H1 (cell line): Measurements from ENCODE around the gene SLC4A1. TPM values are rescaled to one million over a fixed set of nuclear protein-coding genes. Genes with fewer than 3 reads are reported as not detected.

Experiments
- CTCF ChIA-PET: fragments of 300-600 bp; sonication (Branson Sonifier 250); formaldehyde crosslinking; loops from one replicate; lab custom pipeline; 2021; ENCODE audit not compliant: partially characterized antibody; lab: Charles Lee
- POLR2A ChIA-PET: fragments of 300-600 bp; sonication (Branson Sonifier 250); formaldehyde crosslinking; loops from one replicate; lab custom pipeline; 2021; ENCODE audit warnings: inconsistent platforms; ENCODE audit not compliant: partially characterized antibody; lab: Charles Lee
- DNase-seq, 2 experiments: peaks; one replicate each; pipeline versions ENCODE4 v3.0.0 to v3.0.0-alpha.2; 2010 to 2022; ENCODE audit warnings: low spot score in 2 of 2, low read depth in 1 of 2, mixed read lengths in 1 of 2
- FAIRE-seq: peaks from 2 replicates; lab custom pipeline; 2011; peaks lifted over from hg19 to GRCh38; lab: Jason Lieb, UNC
- H2AFZ ChIP-seq: 2 replicates; pipeline ENCODE4 v1.8.1; 2012; ENCODE audit warnings: low read length, inconsistent platforms
- H2AK5ac ChIP-seq: 2 replicates; pipeline ENCODE4 v1.6.1; 2013; ENCODE audit warnings: low read depth, low read length
- H2BK120ac ChIP-seq: replicated peaks from 2 replicates; pipeline ENCODE3; 2013; ENCODE audit warnings: low read depth, low read length, inconsistent platforms
- H2BK12ac ChIP-seq: 2 replicates; pipeline ENCODE4 v1.6.1; 2013; ENCODE audit warnings: low read depth, low read length
- H2BK15ac ChIP-seq: 2 replicates; pipeline ENCODE4 v1.6.1; 2013; ENCODE audit warnings: low read length
- H2BK20ac ChIP-seq: 2 replicates; pipeline ENCODE4 v1.6.1; 2013; ENCODE audit warnings: low read length
- H2BK5ac ChIP-seq: 2 replicates; pipeline ENCODE4 v1.6.1; 2013; ENCODE audit warnings: low read depth, low read length
- H3K14ac ChIP-seq: 2 replicates; pipeline ENCODE4 v1.6.1; 2013; ENCODE audit warnings: inconsistent platforms; ENCODE audit not compliant: insufficient read length
- H3K18ac ChIP-seq: 2 replicates; pipeline ENCODE4 v1.6.1; 2013; ENCODE audit warnings: low read length; ENCODE audit errors: extremely low read depth
- H3K23ac ChIP-seq: 2 replicates; pipeline ENCODE4 v1.6.1; 2013; ENCODE audit warnings: inconsistent platforms; ENCODE audit not compliant: insufficient read length
- H3K23me2 ChIP-seq: 2 replicates; pipeline ENCODE4 v1.6.1; 2013; ENCODE audit warnings: low read depth, low read length
- H3K27ac ChIP-seq: 2 replicates; pipeline ENCODE4 v1.6.1; 2011; ENCODE audit warnings: low read depth, low read length, inconsistent platforms
- H3K27me3 ChIP-seq, 4 experiments: replicated peaks in 1 of 4; 1 replicate in 1 of 4; 2 replicates in 3 of 4; pipeline versions ENCODE4 v1.6.1 to v1.8.1; 2011 to 2013; ENCODE audit warnings: low read length in 3 of 4, mild to moderate bottlenecking in 3 of 4, inconsistent platforms in 2 of 4, mixed read lengths in 2 of 4, moderate library complexity in 1 of 4; ENCODE audit not compliant: control insufficient read depth in 3 of 4, insufficient read depth in 3 of 4; ENCODE audit errors: extremely low read depth in 1 of 4
- H3K36me3 ChIP-seq, 4 experiments: 2 replicates each; pipeline versions ENCODE4 v1.6.1 to v1.8.1; 2011 to 2013; ENCODE audit warnings: mild to moderate bottlenecking in 4 of 4, low read length in 3 of 4, moderate library complexity in 2 of 4, control low read depth in 1 of 4, inconsistent platforms in 1 of 4; ENCODE audit not compliant: insufficient read depth in 4 of 4, control insufficient read depth in 2 of 4
- H3K4ac ChIP-seq: replicated peaks from 2 replicates; pipeline ENCODE3; 2013; ENCODE audit warnings: low read length, low read depth, mixed read lengths, inconsistent platforms; ENCODE audit not compliant: insufficient read length
- H3K4me1 ChIP-seq, 4 experiments: replicated peaks in 1 of 4; 1 replicate in 1 of 4; 2 replicates in 3 of 4; pipeline versions ENCODE4 v1.6.1 to v1.8.1; 2011 to 2013; ENCODE audit warnings: low read length in 3 of 4, inconsistent platforms in 2 of 4, mixed read lengths in 1 of 4; ENCODE audit not compliant: insufficient read depth in 4 of 4, control insufficient read depth in 3 of 4
- H3K4me2 ChIP-seq, 2 experiments: 2 replicates each; pipeline versions ENCODE4 v1.6.1 to v1.8.1; 2011 to 2013; ENCODE audit warnings: low read depth in 2 of 2, low read length in 2 of 2, control low read depth in 1 of 2, inconsistent platforms in 1 of 2, mild to moderate bottlenecking in 1 of 2; ENCODE audit not compliant: insufficient read depth in 1 of 2
- H3K4me3 ChIP-seq, 4 experiments: fragments of 200-600, 300-600 bp in 1 of 4; sonication (generic), shearing (Covaris generic), sonication (Bioruptor Twin) in 1 of 4; 2 replicates each; pipeline versions ENCODE4 v1.5.1 to v1.8.1; 2011 to 2016; ENCODE audit warnings: low read length in 4 of 4, low read depth in 3 of 4, control low read depth in 2 of 4, inconsistent platforms in 2 of 4, mild to moderate bottlenecking in 2 of 4, mixed read lengths in 1 of 4, moderate library complexity in 1 of 4; ENCODE audit not compliant: insufficient read depth in 2 of 4; ENCODE audit errors: extremely low read depth in 1 of 4
- H3K56ac ChIP-seq: replicated peaks from 2 replicates; pipeline ENCODE3; 2013; ENCODE audit warnings: low read depth, mild to moderate bottlenecking, mixed read lengths, low read length, inconsistent platforms; ENCODE audit not compliant: insufficient read length
- H3K79me1 ChIP-seq: 2 replicates; pipeline ENCODE4 v1.6.1; 2013; ENCODE audit warnings: low read depth, low read length, control low read depth
- H3K79me2 ChIP-seq, 2 experiments: 2 replicates each; pipeline versions ENCODE4 v1.6.1 to v1.8.1; 2012 to 2013; ENCODE audit warnings: low read length in 2 of 2, mild to moderate bottlenecking in 2 of 2, inconsistent platforms in 1 of 2; ENCODE audit not compliant: insufficient read depth in 2 of 2, control insufficient read depth in 1 of 2
- H3K9ac ChIP-seq, 4 experiments: replicated peaks in 1 of 4; 1 replicate in 1 of 4; 2 replicates in 3 of 4; pipeline versions ENCODE4 v1.6.1 to v1.8.1; 2011 to 2013; ENCODE audit warnings: low read depth in 3 of 4, low read length in 3 of 4, control low read depth in 2 of 4, mild to moderate bottlenecking in 2 of 4, moderate library complexity in 2 of 4, inconsistent platforms in 1 of 4; ENCODE audit errors: extremely low read depth in 1 of 4
- H3K9me3 ChIP-seq, 2 experiments: 2 replicates each; pipeline versions ENCODE4 v1.6.1 to v1.8.1; 2012 to 2013; ENCODE audit warnings: mild to moderate bottlenecking in 2 of 2, moderate library complexity in 2 of 2, control low read depth in 1 of 2, inconsistent platforms in 1 of 2, low read depth in 1 of 2, low read length in 1 of 2, mixed read lengths in 1 of 2; ENCODE audit not compliant: insufficient read depth in 2 of 2
- H4K20me1 ChIP-seq, 2 experiments: replicated peaks in 1 of 2; 2 replicates each; pipeline versions ENCODE3 to v1.8.1; 2011 to 2013; ENCODE audit warnings: inconsistent platforms in 2 of 2, low read length in 2 of 2, mild to moderate bottlenecking in 1 of 2; ENCODE audit not compliant: insufficient read depth in 2 of 2, control insufficient read depth in 1 of 2
- H4K5ac ChIP-seq: 2 replicates; pipeline ENCODE4 v1.6.1; 2013; ENCODE audit warnings: low read length, low read depth, mixed read lengths, inconsistent platforms; ENCODE audit not compliant: insufficient read length
- H4K8ac ChIP-seq: 2 replicates; pipeline ENCODE4 v1.8.0; 2013; ENCODE audit warnings: mild to moderate bottlenecking, moderate library complexity, low read length, inconsistent platforms; ENCODE audit not compliant: insufficient read depth; ENCODE audit errors: extremely low read depth
- H4K91ac ChIP-seq: replicated peaks from 2 replicates; pipeline ENCODE3; 2013; ENCODE audit warnings: low read length, mixed read lengths, inconsistent platforms; ENCODE audit not compliant: insufficient read length
- BRCA1 ChIP-seq: IDR thresholded peaks from 2 replicates; pipeline ENCODE4 v1.6.1; 2012; ENCODE audit warnings: low read depth, low read length, improper control_type of control experiment
- CREB1 ChIP-seq: IDR thresholded peaks from 2 replicates; pipeline ENCODE4 v1.6.1; 2012; ENCODE audit warnings: inconsistent platforms
- EZH2 ChIP-seq: fragments of 200-600 bp; sonication (generic); IDR thresholded peaks from 2 replicates; pipeline ENCODE4 v1.7.1; 2012; ENCODE audit warnings: low read depth, mild to moderate bottlenecking, moderate library complexity, low read length, inconsistent platforms; ENCODE audit not compliant: severe bottlenecking
- HDAC2 ChIP-seq, 2 experiments: fragments of 300-600 bp in 1 of 2; sonication (generic) in 1 of 2; IDR thresholded peaks; 2 replicates each; pipeline ENCODE4 v1.6.1; 2011 to 2012; ENCODE audit warnings: low read depth in 2 of 2, low read length in 2 of 2, mild to moderate bottlenecking in 2 of 2, moderate library complexity in 2 of 2, borderline replicate concordance in 1 of 2, inconsistent platforms in 1 of 2
- JUN ChIP-seq: IDR thresholded peaks from 2 replicates; pipeline ENCODE4 v1.6.1; 2011; ENCODE audit warnings: low read depth, mild to moderate bottlenecking, improper control_type of control experiment, low read length
- KDM5A ChIP-seq: fragments of 200-600 bp; IDR thresholded peaks from 2 replicates; pipeline ENCODE4 v1.7.1; 2012; ENCODE audit warnings: mild to moderate bottlenecking, low read length, inconsistent platforms, mixed read lengths
- RAD21 ChIP-seq, 2 experiments: IDR thresholded peaks in 1 of 2; conservative IDR thresholded peaks in 1 of 2; 2 replicates each; pipeline ENCODE4 v1.6.1; 2011; ENCODE audit warnings: low read depth in 2 of 2, low read length in 2 of 2, improper control_type of control experiment in 1 of 2, inconsistent platforms in 1 of 2, mild to moderate bottlenecking in 1 of 2, moderate library complexity in 1 of 2
- WGBS, 2 experiments: shearing (Covaris generic) in 1 of 2; methylation state at CpG; one replicate each; pipeline versions ENCODE4 v1.1.6 to v1.1.7; 2013 to 2015; ENCODE audit warnings: low lambda C conversion rate in 2 of 2, mixed read lengths in 2 of 2, inconsistent platforms in 1 of 2, low coverage in 1 of 2, missing lambda C conversion rate in 1 of 2; ENCODE audit not compliant: insufficient replicate concordance in 2 of 2, insufficient coverage in 1 of 2, insufficient read length in 1 of 2; ENCODE audit errors: extremely low coverage in 1 of 2, missing lambda C conversion rate in 1 of 2; 5-methylcytosine and 5-hydroxymethylcytosine counted together
- polyA plus RNA-seq, 7 experiments: library from polyadenylated mRNA; depleted of rRNA in 3 of 7; stranded (reverse) in 5 of 7; unstranded in 2 of 7; fragments of >200 nt in 5 of 7; fragments of 200-250 nt in 2 of 7; gene quantifications; 1 replicate in 5 of 7; 2 replicates in 1 of 7; 4 replicates in 1 of 7; pipeline versions ENCODE4 v1.2.1 to v1.2.3, GENCODE V29; 2011 to 2013; ENCODE audit warnings: missing spikeins in 2 of 7, mixed read lengths in 2 of 7
- total RNA-seq: library from RNA; stranded (reverse); fragmentation: NEBNext Ultra II Directional; extraction: Animal tissue kit (Norgen Biotek cat#: 25700); gene quantifications from 2 replicates; pipeline ENCODE4 v1.2.1, GENCODE V29; 2021
- TF ChIP-seq, protein P1 (sequence below): IDR thresholded peaks from 2 replicates; pipeline ENCODE4 v1.6.1; 2011; ENCODE audit warnings: low read length, improper control_type of control experiment

SLC4A1 gene
- total and polyA plus RNA-seq, 2 of the 8 experiments (the other 6 are each of a cell fraction or from before 2014, with no cell fraction given): 0.08 TPM; not detected in 1

GRCh38 chr17:44287651-44288050, 19.7 kb upstream of the SLC4A1 start:
- Histone ChIP-seq H3K4me3 (no peak overlapping the region), H3K23me2 (no peaks in the 10 kb centered on the region), H3K79me1 (no peaks in the 10 kb centered on the region), H2BK15ac (no peak overlapping the region), H3K4me1 (no peaks in the 10 kb centered on the region), H3K18ac (no peak overlapping the region), H3K27ac (no peak overlapping the region), H3K79me2 (no peaks in the 10 kb centered on the region), H4K5ac (no peak overlapping the region), H2BK20ac (no peak overlapping the region), H2AFZ (no peak overlapping the region), H2BK120ac (no peak overlapping the region), H4K91ac (no peak overlapping the region), H2AK5ac (no peak overlapping the region), H2BK12ac (no peak overlapping the region), H4K8ac (no peak overlapping the region), H3K36me3 (no peaks in the 10 kb centered on the region), H3K4me2 (no peak overlapping the region), H3K14ac (no peak overlapping the region), H2BK5ac (no peak overlapping the region), H4K20me1 (no peaks in the 10 kb centered on the region), H3K9ac (no peak overlapping the region), H3K56ac (no peak overlapping the region), H3K23ac (no peak overlapping the region), H3K9me3 (no peaks in the 10 kb centered on the region), H3K27me3 (no peaks in the 10 kb centered on the region), H3K4ac (no peak overlapping the region)
- 81% methylated on average over 7 of the region's 8 CpGs; no CpG with 5 or more reads in 1 of the 2 experiments for WGBS, 2 experiments
- FAIRE-seq (no peak), DNase-seq (no peak)
- ChIA-PET POLR2A (interaction anchor here (0.6 to 1.9 kb wide), 5 partner anchors 9 to 58 kb away, joined by 3 to 7 read pairs (median 3); partner anchors contain the start of gene RUNDC3A), CTCF (interaction anchor here (0.7 to 2.0 kb wide), 8 partner anchors 14 to 78 kb away, joined by 3 to 5 read pairs (median 3); no protein-coding TSS in a partner anchor)
- TF ChIP-seq EZH2 (no peak), KDM5A (no peak), CREB1 (no peak), BRCA1 (no peak), JUN (no peak), HDAC2 (IDR thresholded peaks at IDR 0.05; ENCODE audit: borderline replicate concordance in 1 of 2, low read depth in 2 of 2, low read length in 2 of 2) (no peak), RAD21 (IDR thresholded peaks at IDR 0.05 in 1 of 2, conservative IDR thresholded peaks at IDR 0.05 in 1 of 2; ENCODE audit: low read depth in 2 of 2, low read length in 2 of 2) (no peak)
- TF ChIP-seq, protein P1, sequence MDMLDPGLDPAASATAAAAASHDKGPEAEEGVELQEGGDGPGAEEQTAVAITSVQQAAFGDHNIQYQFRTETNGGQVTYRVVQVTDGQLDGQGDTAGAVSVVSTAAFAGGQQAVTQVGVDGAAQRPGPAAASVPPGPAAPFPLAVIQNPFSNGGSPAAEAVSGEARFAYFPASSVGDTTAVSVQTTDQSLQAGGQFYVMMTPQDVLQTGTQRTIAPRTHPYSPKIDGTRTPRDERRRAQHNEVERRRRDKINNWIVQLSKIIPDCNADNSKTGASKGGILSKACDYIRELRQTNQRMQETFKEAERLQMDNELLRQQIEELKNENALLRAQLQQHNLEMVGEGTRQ: no peak
